ENCODE measurements around the gene RPL39L.

GRCh38 chr3:187105700-187106099 lies 33.6 kb downstream of the RPL39L start:
- no peak for TF ChIP-seq CEBPB (IDR thresholded peaks at IDR 0.05)
- no peak for TF ChIP-seq CREB1 (IDR thresholded peaks at IDR 0.05; ENCODE audit: low read depth)
- no peak for TF ChIP-seq REST (IDR thresholded peaks at IDR 0.05; ENCODE audit: low read depth)
- TF ChIP-seq YY1 (IDR thresholded peaks at IDR 0.05; ENCODE audit: low read depth), result no peak
- TF ChIP-seq EP300 (IDR thresholded peaks at IDR 0.05; ENCODE audit: borderline replicate concordance), result no peak
- no peak for TF ChIP-seq USF1 (IDR thresholded peaks at IDR 0.05)
